ENCODE measurements around the gene KCNAB3. TPM values are rescaled to one million over a fixed set of nuclear protein-coding genes. Genes with fewer than 3 reads are reported as not detected.

The KCNAB3 gene
- total RNA-seq, 1 donor from 2014 or later, result 0.20 TPM

DNA sequence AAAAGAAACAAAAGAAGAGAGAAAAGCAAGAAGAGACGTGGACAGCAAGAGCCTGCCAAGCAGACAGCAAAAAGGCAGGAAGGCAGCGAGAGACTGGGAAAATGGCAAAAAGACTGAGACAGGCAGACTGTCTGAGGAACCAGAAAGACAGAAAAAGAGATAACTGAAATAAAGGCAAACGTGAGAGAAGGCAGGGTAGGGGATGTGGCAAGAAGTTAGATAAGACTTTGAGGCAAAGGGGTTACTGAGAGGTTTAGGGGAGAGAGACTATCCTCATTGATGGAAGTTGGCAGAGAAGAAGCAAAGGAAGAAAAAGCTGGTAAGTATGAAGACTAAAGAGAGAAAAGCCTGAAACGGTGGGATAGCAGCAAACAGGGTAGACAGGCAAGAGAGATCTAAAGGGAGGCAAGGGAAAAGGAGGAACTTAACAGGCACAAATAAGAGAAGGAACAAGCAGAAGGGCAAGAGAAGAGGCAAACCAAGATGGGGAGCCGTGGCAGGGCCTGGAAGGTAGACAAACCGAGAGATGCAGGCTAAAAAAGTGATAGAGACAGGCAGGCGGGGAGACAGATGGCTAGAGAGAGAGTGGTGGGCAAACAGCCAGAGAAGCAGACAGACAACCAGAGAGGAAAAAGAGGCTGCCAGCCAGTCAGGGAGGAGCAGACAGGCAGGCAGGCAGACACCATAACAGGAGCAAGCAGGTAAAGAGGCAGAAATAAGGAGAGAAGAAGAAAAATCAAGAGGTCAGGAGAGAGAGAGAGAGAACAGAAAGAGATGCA lies 48.2 kb downstream of the KCNAB3 start:
- DNase-seq (ENCODE audit: low read depth, low spot score), result no peak

DNA sequence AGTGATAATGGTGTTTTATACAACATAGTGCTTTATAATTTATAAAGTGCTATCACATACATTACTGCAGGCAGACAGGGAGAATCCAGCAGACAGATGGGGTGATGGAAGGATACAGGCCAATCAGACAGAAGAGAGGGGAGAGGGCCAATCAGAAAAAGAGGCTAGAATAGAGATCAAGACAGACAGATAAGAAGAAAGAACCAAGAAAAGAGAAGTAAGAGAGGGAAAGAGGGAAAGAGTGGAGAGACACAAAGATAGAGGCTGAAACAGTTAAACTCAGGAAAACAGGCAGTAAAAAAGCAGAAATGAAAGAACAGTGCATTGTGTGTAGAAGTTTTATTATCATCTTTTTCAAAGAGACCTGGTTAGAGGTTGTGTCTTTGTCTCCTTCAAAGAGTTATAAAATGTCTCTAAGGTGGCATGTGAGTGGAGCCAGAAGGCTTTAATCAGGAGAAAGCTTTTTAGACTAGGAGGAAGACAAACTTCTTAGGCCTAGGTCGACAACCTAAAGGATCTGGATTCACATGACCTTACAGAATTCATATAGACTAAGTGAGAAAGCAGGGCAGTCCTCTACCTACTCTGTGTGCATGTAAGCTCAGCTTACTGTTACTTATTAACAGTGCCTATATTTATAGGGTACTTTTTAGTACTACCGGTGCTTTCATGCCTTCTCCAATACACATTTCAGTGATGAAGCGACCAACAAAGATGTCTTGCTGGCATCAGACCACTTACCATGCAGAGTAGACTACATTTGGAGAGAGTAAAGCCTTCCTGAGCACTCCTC lies 49.4 kb downstream of the KCNAB3 start:
- DNase-seq (ENCODE audit: low read depth, low spot score), result no peak

DNA sequence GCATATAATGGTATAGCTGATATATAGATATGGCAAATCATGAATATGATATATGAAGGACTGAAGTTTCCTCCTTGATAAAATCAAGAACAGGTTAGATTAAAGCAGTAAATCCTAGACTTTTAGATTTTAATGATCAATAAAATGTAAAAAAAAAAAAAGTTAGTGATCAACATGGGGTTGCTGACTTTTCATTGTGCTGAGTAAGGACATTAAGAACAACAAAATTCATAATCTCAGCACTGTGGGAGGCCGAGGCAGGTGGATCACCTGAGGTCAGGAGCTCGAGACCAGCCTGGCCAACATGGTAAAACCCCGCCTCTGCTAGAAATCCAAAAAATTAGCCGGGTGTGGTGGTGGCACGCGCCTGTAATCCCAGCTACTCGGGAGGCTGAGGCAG lies 51.4 kb downstream of the KCNAB3 start:
- DNase-seq (ENCODE audit: low read depth, low spot score), result no peak

DNA sequence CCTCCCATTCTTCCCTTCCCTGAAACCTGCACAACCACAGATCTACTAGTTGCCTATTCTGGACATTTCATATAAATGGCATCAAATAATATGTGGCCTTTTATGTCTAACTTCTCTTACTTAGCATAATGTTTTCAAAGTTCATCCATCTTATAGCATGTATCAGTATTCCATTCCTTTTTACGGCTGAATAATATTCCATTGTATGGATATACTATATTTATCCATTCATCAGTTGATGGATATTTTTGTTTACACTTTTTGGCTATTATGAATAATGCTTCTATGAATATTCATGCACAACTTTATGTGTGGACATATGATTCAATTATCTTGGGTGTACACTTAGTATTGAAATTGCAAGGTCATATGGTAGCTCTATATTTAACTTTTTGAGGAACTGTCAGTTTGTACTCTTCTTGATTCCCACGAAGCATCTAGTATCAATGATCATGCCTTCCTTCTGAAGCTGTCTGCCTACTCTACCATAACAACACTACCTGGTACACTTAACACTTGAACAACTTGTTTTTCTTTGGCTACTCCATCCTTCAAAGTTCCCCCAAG lies 53.8 kb downstream of the KCNAB3 start:
- DNase-seq (ENCODE audit: low read depth, low spot score), result no peak

DNA sequence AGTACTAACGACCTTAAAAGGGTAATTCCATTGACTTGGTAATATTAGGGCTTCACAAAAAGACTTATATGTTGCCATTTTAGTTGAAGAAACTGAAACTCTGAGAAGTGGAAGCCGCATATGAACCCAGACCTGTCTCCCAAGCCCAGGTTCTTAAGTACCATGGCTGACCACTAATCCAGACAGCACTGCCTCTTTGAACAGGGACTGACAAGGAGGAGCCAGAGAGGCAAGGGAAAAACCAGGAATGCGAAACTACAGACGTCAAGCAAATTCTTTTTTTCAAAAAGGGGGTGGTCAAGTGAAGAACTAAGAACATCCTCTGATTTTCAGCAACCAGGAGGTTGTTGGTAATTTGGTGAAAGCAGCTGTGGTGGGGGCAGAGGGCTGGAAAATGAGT lies 56.6 kb downstream of the KCNAB3 start:
- DNase-seq (ENCODE audit: low read depth, low spot score), result no peak

Other genes with a start within 250 kb of the KCNAB3 start
- 50.9 and 53.7 TPM in 2 replicates for gene TP53, start 242.4 kb downstream of the KCNAB3 start, total RNA-seq
- 9.6 and 13.7 TPM in 2 replicates for gene WRAP53, start 241.4 kb downstream of the KCNAB3 start, total RNA-seq
- gene EFNB3, start 224.7 kb downstream of the KCNAB3 start, total RNA-seq, result 0.07 and 0.40 TPM in 2 replicates
- under 0.01 and 0.07 TPM in 2 replicates for gene DNAH2, start 212.1 kb downstream of the KCNAB3 start, total RNA-seq
- gene KDM6B, start 95.6 kb downstream of the KCNAB3 start, total RNA-seq, result 2.0 and 3.1 TPM in 2 replicates
- 5.8 and 19.8 TPM in 2 replicates for gene TMEM88, start 74.8 kb downstream of the KCNAB3 start, total RNA-seq
- gene NAA38, start 72.3 kb downstream of the KCNAB3 start, total RNA-seq, result 95.4 and 120 TPM in 2 replicates
- 9.8 and 13.2 TPM in 2 replicates for gene CYB5D1, start 71.9 kb downstream of the KCNAB3 start, total RNA-seq
- gene CHD3, start 41.1 kb downstream of the KCNAB3 start, total RNA-seq, result 144 and 220 TPM in 2 replicates
- gene RNF227, start 13.6 kb downstream of the KCNAB3 start, total RNA-seq, result 0.86 and 1.2 TPM in 2 replicates
- gene TRAPPC1, start 2.1 kb upstream of the KCNAB3 start, total RNA-seq, result 43.6 and 62.4 TPM in 2 replicates
- 17.9 and 23.7 TPM in 2 replicates for gene CNTROB, start 2.4 kb upstream of the KCNAB3 start, total RNA-seq
- not detected in 2 replicates for gene GUCY2D, start 72.8 kb upstream of the KCNAB3 start, total RNA-seq
- not detected in 2 replicates for gene ALOX15B, start 109.2 kb upstream of the KCNAB3 start, total RNA-seq
- not detected in 2 replicates for gene ALOX12B, start 157.9 kb upstream of the KCNAB3 start, total RNA-seq
- gene ALOXE3, start 188.7 kb upstream of the KCNAB3 start, total RNA-seq, result not detected in 2 replicates
- gene HES7, start 194.2 kb upstream of the KCNAB3 start, total RNA-seq, result 0.14 and 0.40 TPM in 2 replicates
- gene PER1, start 222.5 kb upstream of the KCNAB3 start, total RNA-seq, result 8.0 and 11.3 TPM in 2 replicates
- gene VAMP2, start 233.1 kb upstream of the KCNAB3 start, total RNA-seq, result 3.9 and 4.0 TPM in 2 replicates
- gene TMEM107, start 246.5 kb upstream of the KCNAB3 start, total RNA-seq, result 15.8 and 33.2 TPM in 2 replicates